RWPE1 (cell line): ENCODE measurements around the gene RFX8.
A peak's percentile ranks its signal among the peaks of the same experiment; 100 is the strongest.

Experiments
- CTCF ChIA-PET: fragments of 350-600 bp; sonication (Branson Sonifier 250); formaldehyde crosslinking; extraction: SDS; loops from one replicate; lab custom pipeline; 2021; lab: Yijun Ruan, JAX
- POLR2A ChIA-PET: fragments of 400-600 bp; formaldehyde crosslinking; extraction: SDS; loops from one replicate; lab custom pipeline; 2020; ENCODE audit warnings: antibody characterized with exemption; ENCODE audit not compliant: low non-redundant PET; lab: Yijun Ruan, JAX
- DNase-seq: peaks from one replicate; pipeline ENCODE4 v3.0.0; 2012; ENCODE audit warnings: low spot score
- H3K27ac ChIP-seq: fragments of 450-650 bp; 2 replicates; pipeline ENCODE4 v1.5.1; 2017
- TF ChIP-seq, protein P1 (sequence below): fragments of 450-650 bp; conservative IDR thresholded peaks from 2 replicates; pipeline ENCODE4 v1.5.1; 2017; ENCODE audit warnings: low read depth, mild to moderate bottlenecking

Gene RFX8

DNA sequence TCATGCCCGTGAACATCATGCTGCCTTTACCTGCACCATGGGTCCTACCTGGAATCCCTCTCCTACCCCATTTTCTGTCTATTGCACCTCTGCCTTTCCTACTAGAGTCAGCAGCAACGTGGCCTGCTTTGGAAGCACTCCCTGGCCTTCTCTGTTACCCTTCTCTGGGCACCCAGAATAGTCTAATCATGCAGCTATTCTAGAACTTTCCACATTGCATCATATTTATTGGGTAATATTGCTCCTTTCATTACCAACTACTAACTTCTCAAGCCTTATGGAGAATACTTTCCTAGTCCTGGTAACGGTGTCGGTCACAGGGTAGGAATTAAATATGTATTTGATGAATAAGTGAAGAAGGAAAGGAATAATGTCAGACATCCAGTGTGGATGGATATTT, 54.3 kb downstream of the RFX8 start:
- no peak for DNase-seq
- CTCF ChIA-PET = interaction anchor here (1.6 kb wide), 1 partner anchor 411 kb away, joined by 3 read pairs; no protein-coding TSS in a partner anchor
- TF ChIP-seq, protein P1, sequence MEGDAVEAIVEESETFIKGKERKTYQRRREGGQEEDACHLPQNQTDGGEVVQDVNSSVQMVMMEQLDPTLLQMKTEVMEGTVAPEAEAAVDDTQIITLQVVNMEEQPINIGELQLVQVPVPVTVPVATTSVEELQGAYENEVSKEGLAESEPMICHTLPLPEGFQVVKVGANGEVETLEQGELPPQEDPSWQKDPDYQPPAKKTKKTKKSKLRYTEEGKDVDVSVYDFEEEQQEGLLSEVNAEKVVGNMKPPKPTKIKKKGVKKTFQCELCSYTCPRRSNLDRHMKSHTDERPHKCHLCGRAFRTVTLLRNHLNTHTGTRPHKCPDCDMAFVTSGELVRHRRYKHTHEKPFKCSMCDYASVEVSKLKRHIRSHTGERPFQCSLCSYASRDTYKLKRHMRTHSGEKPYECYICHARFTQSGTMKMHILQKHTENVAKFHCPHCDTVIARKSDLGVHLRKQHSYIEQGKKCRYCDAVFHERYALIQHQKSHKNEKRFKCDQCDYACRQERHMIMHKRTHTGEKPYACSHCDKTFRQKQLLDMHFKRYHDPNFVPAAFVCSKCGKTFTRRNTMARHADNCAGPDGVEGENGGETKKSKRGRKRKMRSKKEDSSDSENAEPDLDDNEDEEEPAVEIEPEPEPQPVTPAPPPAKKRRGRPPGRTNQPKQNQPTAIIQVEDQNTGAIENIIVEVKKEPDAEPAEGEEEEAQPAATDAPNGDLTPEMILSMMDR = no peak
- POLR2A ChIA-PET = no interaction called here
- no peak overlapping the region for H3K27ac ChIP-seq

DNA sequence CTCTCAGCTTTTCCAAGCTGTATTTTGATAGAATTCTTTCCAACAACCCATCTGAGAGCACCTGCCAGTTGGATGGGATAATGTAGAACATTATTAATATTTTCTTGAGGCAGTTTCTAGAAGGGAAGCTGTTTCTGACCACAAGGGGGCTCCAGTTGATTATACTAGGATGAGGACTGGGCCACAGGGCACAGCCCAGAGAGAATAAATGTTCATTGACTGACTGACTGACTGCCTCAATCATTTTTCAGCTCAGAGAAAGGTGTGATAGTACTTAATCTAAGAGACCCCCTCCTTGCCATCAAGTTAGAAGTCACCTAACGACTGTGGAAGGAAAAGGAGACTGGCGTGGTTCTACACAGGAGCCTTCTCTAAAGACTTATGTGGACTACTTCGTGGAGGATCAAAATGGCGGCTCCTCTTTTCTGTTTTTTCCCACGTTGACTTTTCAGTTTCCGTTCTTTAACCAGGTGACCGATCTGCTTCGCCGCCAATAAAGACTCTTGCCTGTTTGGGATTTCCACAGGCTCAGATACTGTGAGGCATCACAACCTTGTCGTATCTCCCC, 55.7 kb downstream of the RFX8 start:
- TF ChIP-seq, protein P1 = peak; percentile 67
- CTCF ChIA-PET = interaction anchor here (0.5 to 1.9 kb wide), 15 partner anchors 8 to 1355 kb away, joined by 3 to 10 read pairs (median 3); no protein-coding TSS in a partner anchor
- POLR2A ChIA-PET = no interaction called here
- H3K27ac ChIP-seq = no peak overlapping the region
- DNase-seq = peak; percentile 70

DNA sequence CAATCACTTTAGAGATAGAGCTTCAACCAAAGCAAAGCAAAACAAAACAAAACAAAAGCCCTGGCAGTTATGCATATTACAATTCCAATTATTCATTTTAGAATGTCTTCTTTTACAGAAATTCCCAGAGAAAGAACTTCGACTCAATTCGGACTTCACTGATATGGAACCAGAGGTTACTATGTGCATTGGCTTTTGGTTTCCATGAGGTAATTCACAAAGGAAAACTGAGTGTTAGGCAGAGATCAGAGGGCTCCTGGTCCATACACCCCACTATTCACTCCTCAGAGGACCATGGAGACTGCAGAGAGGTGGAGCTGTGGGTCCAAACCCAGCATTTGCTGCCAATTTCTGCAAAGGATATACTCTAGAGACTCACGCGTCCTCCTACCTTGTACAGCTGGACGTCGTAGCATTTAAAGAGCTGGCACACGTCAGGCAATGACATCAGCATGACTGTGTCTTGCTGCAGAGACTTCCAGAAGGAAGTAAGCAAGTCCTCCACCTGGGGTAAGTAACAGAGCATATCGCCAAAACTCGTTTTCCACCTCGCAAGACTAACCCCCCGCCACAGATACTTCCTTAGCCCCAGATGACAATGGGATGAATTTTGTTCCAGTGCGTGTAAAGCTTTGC, 56.3 kb downstream of the RFX8 start:
- H3K27ac ChIP-seq = no peak overlapping the region
- TF ChIP-seq, protein P1 = no peak
- no peak for DNase-seq
- POLR2A ChIA-PET = no interaction called here
- CTCF ChIA-PET = interaction anchor here (0.5 to 1.9 kb wide), 13 partner anchors 8 to 1354 kb away, joined by 3 to 10 read pairs (median 3); no protein-coding TSS in a partner anchor

- no peak overlapping the region for H3K27ac ChIP-seq
- DNase-seq = no peak
- ChIA-PET CTCF (interaction anchor here (0.6 to 1.1 kb wide), 4 partner anchors 8 to 453 kb away, joined by 3 to 5 read pairs (median 3); no protein-coding TSS in a partner anchor), POLR2A (no interaction called here)
- TF ChIP-seq, protein P1 = no peak
These were observed 58.3 kb downstream of the RFX8 start for GRCh38 chr2:101416609-101417008.

GRCh38 chr2:101415884-101416283, 59.0 kb downstream of the RFX8 start:
- H3K27ac ChIP-seq = no peak overlapping the region
- CTCF ChIA-PET = interaction anchor here (0.6 to 1.1 kb wide), 3 partner anchors 10 to 454 kb away, joined by 3 to 5 read pairs (median 5); no protein-coding TSS in a partner anchor
- no peak for DNase-seq
- POLR2A ChIA-PET = no interaction called here
- TF ChIP-seq, protein P1 = no peak

DNA sequence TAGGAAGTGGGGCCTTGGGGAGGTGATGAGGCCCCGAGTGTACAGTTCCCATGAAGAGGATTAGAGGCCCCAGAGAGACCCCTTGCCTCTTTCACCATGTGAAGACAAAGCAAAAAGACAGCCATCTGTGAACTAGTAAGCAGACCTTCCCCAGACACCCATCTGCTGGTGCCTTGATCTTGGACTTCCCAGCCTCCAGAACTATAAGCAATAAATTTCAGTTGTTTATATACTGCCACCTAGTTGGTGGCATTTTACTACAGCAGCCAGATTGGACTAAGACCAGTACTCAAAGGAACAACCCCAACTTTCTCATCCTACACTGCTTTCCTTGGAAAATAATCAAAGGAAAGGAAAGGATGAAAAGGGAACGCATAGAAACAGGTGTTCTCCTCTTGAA, 59.7 kb downstream of the RFX8 start:
- ChIA-PET POLR2A (no interaction called here), CTCF (no interaction called here)
- TF ChIP-seq, protein P1 = no peak
- no peak for DNase-seq
- H3K27ac ChIP-seq = no peak overlapping the region
